GM18909 (cell line): Measurements from ENCODE around the gene NAA80.
"Not testable (repeated sequence)": the region's sequence is repeated elsewhere in the genome, so short reads cannot be mapped to it uniquely, and the experiment has no call there.

ENCODE experiments used
- ATAC-seq: cut with Tn5 transposase; IDR thresholded peaks from one replicate; pipeline ENCODE4 v1.9.1; 2021; ENCODE audit warnings: mild to moderate bottlenecking; ENCODE audit not compliant: unreplicated experiment, poor library complexity

Gene NAA80

GRCh38 chr3:50293079-50293801 is 6.0 kb downstream of the NAA80 start:
- no peak for ATAC-seq

- peak; percentile 95 for ATAC-seq
Measured at GRCh38 chr3:50292159-50293078, 6.8 kb downstream of the NAA80 start, which contains the start of gene IFRD2. IFRD2 (minus strand) TSS chr3:50292429; CDS start chr3:50292274, 155 bp downstream.

DNA sequence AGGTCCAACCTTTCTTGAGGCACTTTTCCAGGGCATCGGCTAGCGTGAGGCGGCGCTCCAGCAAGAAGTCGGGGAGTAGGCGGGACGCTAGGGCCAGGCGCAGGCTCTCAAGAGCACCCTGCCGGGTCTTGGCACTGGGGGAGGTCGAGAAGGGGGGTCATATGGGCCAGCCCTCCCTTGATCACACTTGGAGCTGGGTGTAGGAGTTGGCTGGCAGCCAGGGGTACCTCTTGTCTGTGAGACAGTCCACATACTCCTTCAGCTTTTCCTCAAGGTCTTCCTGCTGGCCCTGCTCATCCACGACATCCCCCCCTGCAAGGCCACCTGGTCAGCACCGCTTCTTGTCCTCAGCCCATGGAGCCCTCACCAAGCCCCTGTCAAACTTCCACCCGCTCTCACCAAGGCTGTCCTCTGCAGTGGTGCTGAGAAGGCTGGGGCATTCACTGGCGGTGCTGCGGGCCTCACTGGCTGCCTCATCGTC is 9.0 kb downstream of the NAA80 start:
- ATAC-seq: no peak

DNA sequence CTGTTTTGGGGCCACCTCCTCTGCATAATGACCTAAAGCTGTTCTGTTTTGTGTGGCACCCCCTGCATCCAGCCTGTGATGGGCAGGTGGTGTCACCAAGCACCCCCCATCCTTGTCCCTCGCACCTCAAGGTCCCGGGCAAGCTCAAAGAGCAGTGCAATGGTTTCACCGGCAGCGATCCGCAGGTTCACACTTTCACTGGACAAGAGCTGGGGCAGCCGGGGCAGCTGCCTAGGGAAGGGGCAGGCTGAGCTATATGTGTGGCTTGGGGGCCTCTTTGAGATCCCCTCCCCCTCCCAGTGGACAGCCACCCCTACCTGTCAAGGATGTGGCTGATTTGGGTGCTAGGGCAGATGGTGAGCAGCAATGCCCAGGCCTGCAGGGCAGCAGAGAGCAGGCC is 10.1 kb downstream of the NAA80 start:
- ATAC-seq: no peak

DNA sequence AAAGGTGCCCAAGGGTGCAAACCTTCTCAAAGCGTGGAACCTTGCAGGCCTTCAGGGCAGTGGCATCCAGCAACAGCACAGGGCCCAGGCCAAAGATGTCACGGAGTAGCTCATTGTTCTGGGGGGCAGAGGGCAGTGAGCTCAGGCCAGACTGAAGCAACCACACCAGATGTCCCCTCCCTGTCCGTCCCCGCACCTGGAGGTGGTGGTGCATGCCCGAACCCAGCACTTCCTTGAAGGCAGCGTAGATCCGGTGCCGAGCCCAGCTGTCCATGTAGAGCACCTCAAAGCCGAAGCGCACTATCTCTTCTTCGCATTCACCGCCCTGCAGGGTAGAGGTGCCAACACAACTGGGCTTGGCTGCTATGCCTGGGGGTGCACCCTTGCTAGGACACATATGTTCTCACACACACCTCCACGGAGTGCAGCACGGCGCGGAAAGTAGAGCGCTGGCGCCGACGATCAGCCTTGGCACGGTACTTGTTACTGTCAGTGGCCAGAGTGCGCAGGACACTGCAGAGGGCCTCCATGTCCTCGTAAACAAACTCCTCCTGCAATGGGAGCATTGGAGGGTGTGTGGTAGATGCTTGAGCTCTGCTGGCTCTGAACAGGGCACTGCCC is 10.7 kb downstream of the NAA80 start:
- no peak for ATAC-seq

DNA sequence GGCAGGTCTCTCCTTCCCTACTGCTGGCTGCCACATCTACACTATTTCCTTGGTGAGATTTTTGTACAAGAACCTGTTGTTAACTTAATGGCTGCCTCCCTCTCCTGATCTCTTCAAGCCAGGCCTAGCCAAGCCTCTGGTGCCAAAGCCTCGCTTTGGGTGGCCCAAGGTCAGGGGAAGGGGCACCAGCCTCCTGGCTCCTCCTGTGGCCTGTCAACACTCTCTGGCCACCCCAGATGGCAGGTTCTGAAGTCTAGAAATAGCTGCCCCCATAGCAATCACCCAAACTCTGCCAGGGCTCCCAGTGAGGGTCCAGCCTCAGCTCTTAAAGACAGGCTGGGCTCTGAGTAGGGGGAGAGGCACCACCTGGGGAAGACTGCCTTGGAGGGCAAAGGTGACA is 11.9 kb downstream of the NAA80 start:
- no peak for ATAC-seq

GRCh38 chr3:50286322-50287227 is 12.6 kb downstream of the NAA80 start:
- ATAC-seq: no peak

GRCh38 chr3:50284121-50284520 is 15.1 kb downstream of the NAA80 start:
- ATAC-seq: not testable (repeated sequence)

- ATAC-seq: no peak
Measured at GRCh38 chr3:50279255-50280016, 19.8 kb downstream of the NAA80 start.

GRCh38 chr3:50278880-50279224 is 20.4 kb downstream of the NAA80 start, which contains the start of gene LSMEM2:
LSMEM2 (plus strand) TSS chr3:50279087; CDS start chr3:50279114, 27 bp downstream.
- no peak for ATAC-seq

DNA sequence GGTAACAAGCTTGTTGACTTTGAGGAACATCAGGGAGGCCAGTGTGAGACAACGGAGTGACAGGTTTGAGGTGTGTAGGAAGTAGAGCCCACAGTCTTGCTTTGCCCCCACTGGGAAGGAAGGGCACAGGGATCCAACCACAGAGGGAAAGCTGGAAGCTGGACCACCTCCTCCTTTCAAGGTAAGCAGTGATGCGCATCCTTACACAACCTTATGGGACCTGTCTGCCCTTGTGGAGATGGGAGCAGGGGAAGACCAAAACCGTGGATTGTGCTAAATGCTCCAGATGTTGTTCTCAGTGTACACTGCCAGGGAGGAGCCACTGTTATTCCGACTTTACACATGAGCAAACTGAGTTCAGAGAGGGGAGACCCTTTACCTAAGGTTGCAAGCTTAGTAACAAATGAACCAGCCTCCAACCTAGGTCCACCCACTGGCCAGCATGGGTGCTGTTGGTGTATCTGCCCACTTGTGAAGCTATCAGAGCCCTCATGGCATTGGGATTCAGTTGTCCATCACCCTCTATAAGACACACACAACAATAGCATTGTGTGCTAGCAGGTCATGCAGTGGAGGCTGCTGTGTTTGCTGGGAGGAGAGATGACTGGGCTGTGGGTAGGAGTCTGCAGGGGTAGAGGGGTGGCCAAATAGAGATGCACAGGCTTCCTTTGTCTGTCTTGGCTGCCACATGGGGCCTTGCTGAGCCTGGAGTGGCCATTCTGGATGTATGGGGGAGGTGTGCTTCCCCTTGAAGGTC is 20.9 kb downstream of the NAA80 start:
- no peak for ATAC-seq

- ATAC-seq: no peak
Measured at GRCh38 chr3:50276762-50277101, 22.5 kb downstream of the NAA80 start.

GRCh38 chr3:50275996-50276761 is 23.0 kb downstream of the NAA80 start:
- no peak for ATAC-seq

DNA sequence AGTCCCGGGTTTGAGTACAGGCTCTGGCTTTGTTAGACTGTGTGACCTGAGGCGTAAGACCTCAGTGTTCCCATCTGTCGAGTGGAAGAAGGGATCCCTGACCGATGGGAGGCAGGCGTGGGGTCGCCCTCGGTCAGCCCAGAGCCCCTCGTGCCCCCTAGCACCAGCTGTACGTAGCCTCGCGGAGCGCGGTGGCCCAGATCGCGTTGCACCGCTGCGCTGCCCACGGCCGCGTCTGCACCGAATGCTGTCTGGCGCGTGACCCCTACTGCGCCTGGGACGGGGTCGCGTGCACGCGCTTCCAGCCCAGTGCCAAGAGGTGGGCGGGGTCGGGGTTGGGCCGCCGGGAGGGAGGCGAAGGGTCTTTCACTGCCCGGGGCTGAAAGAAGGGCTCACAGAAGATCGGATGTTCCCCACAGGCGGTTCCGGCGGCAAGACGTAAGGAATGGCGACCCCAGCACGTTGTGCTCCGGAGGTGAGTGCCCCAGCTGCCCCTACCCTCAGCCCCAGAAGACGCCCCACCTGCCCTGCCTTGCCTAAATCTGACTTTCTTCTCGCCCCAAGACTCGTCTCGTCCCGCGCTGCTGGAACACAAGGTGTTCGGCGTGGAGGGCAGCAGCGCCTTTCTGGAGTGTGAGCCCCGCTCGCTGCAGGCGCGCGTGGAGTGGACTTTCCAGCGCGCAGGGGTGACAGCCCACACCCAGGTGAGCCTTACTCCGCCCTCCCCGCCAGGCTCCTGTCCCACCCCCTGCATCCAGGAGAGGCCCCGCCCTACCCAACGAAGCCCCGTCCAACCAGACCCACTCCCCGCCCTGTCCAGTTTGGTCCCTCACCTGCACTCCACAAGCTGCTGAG is 23.8 kb downstream of the NAA80 start:
- ATAC-seq: no peak

GRCh38 chr3:50274371-50275104 is 24.7 kb downstream of the NAA80 start:
- ATAC-seq: no peak

- ATAC-seq: no peak
Measured at GRCh38 chr3:50273689-50274065, 25.5 kb downstream of the NAA80 start.
